ENCODE data around the gene SULT1A3. TPM values are rescaled to one million over a fixed set of nuclear protein-coding genes. Genes with fewer than 3 reads are reported as not detected.
A peak's percentile ranks its signal among the peaks of the same experiment; 100 is the strongest.

Gene SULT1A3
- total RNA-seq, 1 experiment from 2014 or later = 21.5 TPM

DNA sequence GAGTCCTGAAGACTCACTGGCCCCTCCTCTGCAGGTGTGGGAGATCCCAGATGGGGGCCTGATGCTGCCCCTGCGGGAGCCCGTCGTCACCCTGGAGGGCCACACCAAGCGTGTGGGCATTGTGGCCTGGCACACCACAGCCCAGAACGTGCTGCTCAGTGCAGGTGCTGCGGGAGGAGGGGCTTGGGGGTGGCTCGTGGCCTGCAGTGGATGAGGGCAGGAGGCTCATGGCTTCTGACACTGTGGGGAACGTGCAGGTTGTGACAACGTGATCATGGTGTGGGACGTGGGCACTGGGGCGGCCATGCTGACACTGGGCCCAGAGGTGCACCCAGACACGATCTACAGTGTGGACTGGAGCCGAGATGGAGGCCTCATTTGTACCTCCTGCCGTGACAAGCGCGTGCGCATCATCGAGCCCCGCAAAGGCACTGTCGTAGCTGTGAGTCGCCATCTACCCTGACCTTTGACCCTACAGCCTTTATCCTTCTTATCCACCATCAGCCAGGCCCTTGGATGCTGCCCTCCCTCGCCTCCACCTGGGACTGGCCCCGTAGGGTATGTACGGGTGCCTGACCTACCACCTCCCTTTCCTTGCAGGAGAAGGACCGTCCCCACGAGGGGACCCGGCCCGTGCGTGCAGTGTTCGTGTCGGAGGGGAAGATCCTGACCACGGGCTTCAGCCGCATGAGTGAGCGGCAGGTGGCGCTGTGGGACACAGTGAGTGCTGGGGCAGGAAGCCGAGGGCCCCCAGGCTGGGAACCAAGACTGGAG is 12.1 kb upstream of the SULT1A3 start:
- no peak overlapping the region for H2BK15ac ChIP-seq (ENCODE audit: low read depth, low read length)
- no peak overlapping the region; a peak in 1 of 7 replicates for H3K27ac Mint-ChIP-seq
- peaks cover 4% of the 10 kb centered on the region for H3K23me2 ChIP-seq (ENCODE audit: insufficient read length, low read depth, low read length, poor library complexity, severe bottlenecking)
- no peak overlapping the region for H3K9ac ChIP-seq (ENCODE audit: extremely low read depth, insufficient read length, low read length)
- H3K23ac ChIP-seq (ENCODE audit: insufficient read length, low read depth, low read length) = no peak overlapping the region
- no peak overlapping the region for H4K8ac ChIP-seq (replicated peaks; ENCODE audit: insufficient read length, low read depth, low read length)
- H4K20me1 ChIP-seq (ENCODE audit: control insufficient read depth, insufficient read depth, insufficient read length) = peaks cover 4% of the 10 kb centered on the region
- no peak overlapping the region for H3K27ac ChIP-seq (ENCODE audit: insufficient read length, low read depth, low read length)
- H3K9me3 ChIP-seq (ENCODE audit: control insufficient read depth, low read depth, low read length) = no peaks in the 10 kb centered on the region
- TF ChIP-seq, protein P1, sequence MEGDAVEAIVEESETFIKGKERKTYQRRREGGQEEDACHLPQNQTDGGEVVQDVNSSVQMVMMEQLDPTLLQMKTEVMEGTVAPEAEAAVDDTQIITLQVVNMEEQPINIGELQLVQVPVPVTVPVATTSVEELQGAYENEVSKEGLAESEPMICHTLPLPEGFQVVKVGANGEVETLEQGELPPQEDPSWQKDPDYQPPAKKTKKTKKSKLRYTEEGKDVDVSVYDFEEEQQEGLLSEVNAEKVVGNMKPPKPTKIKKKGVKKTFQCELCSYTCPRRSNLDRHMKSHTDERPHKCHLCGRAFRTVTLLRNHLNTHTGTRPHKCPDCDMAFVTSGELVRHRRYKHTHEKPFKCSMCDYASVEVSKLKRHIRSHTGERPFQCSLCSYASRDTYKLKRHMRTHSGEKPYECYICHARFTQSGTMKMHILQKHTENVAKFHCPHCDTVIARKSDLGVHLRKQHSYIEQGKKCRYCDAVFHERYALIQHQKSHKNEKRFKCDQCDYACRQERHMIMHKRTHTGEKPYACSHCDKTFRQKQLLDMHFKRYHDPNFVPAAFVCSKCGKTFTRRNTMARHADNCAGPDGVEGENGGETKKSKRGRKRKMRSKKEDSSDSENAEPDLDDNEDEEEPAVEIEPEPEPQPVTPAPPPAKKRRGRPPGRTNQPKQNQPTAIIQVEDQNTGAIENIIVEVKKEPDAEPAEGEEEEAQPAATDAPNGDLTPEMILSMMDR (conservative IDR thresholded peaks at IDR 0.05) = peak; percentile 91
- H3K79me2 ChIP-seq (ENCODE audit: insufficient read depth, low read length) = no peaks in the 10 kb centered on the region
- H3K4me2 ChIP-seq (ENCODE audit: insufficient read depth, insufficient read length, low read length) = no peak overlapping the region
- H2BK5ac ChIP-seq (ENCODE audit: insufficient read length, low read length) = no peak overlapping the region
- H3K56ac ChIP-seq (ENCODE audit: insufficient read length, low read depth, low read length) = no peak overlapping the region
- peak; percentile 78 for DNase-seq
- no peak overlapping the region for H3K18ac ChIP-seq (ENCODE audit: insufficient read length, low read depth, low read length)
- no peak overlapping the region for H2AFZ ChIP-seq (ENCODE audit: low read length)
- H3T11ph ChIP-seq (ENCODE audit: low read length) = no peak overlapping the region
- H3K27me3 Mint-ChIP-seq (ENCODE audit: low read depth) = peaks cover 20% of the 10 kb centered on the region
- peaks cover 4 to 17% of the 10 kb centered on the region in 2 experiments for H3K4me1 Mint-ChIP-seq
- WGBS (ENCODE audit: extremely low coverage, insufficient read length, low lambda C conversion rate) = no CpG with 5 or more reads among the region's 36 CpGs
- no peak overlapping the region for H3K4ac ChIP-seq (ENCODE audit: low read depth, low read length)
- no peak overlapping the region for H3K14ac ChIP-seq (ENCODE audit: insufficient read depth, low read length)
- H2AK5ac ChIP-seq (ENCODE audit: insufficient read length, low read length) = no peak overlapping the region
- H3K36me3 Mint-ChIP-seq (ENCODE audit: insufficient read depth in 1 of 3, low read depth in 3 of 3) = peaks cover 0 to 1% (median 0%) of the 10 kb centered on the region in 3 experiments; a peak in 2 of 7 replicates
- no peak overlapping the region for H2BK12ac ChIP-seq (ENCODE audit: insufficient read length, low read depth, low read length)
- no peak overlapping the region for H4K91ac ChIP-seq (ENCODE audit: insufficient read length, low read depth, low read length)
- H4K5ac ChIP-seq (ENCODE audit: insufficient read length, low read depth, low read length) = no peak overlapping the region
- H2BK20ac ChIP-seq (ENCODE audit: low read depth, low read length, poor library complexity, severe bottlenecking) = no peak overlapping the region
- peak overlapping the region in 1 of 2 experiments; percentile 64; a peak in 2 of 5 replicates for H3K4me3 Mint-ChIP-seq
- H3K79me1 ChIP-seq (ENCODE audit: insufficient read depth, low read depth, low read length, poor library complexity, severe bottlenecking) = no peaks in the 10 kb centered on the region
- peaks cover 2% of the 10 kb centered on the region; the same call in 1 of the 2 replicates for H3K27me3 ChIP-seq (ENCODE audit: insufficient read depth, low read length)
- H3K9me3 Mint-ChIP-seq = no peaks in the 10 kb centered on the region
- no peak overlapping the region for H2BK120ac ChIP-seq (ENCODE audit: low read depth, low read length, poor library complexity, severe bottlenecking)
- H3K4me1 ChIP-seq (ENCODE audit: insufficient read depth, low read length) = no peaks in the 10 kb centered on the region
